Neural crest cell (in vitro differentiated cells): ENCODE results near the gene PTPRM. TPM values are rescaled to one million over a fixed set of nuclear protein-coding genes. Genes with fewer than 3 reads are reported as not detected.

Experiments used
- DNase-seq: peaks from one replicate; pipeline ENCODE4 v3.0.0; 2021; ENCODE audit warnings: low read depth, mixed read lengths, low spot score
- H3K27ac Mint-ChIP-seq: one replicate; pipeline ENCODE4 v1.8.0; 2021; ENCODE audit warnings: mild to moderate bottlenecking, mixed read lengths; ENCODE audit not compliant: unreplicated experiment
- H3K27me3 Mint-ChIP-seq: 2 replicates; pipeline ENCODE4 v1.8.0; 2021; ENCODE audit warnings: low read depth, mild to moderate bottlenecking, mixed read lengths
- H3K36me3 Mint-ChIP-seq: 2 replicates; pipeline ENCODE4 v1.8.0; 2021; ENCODE audit warnings: low read depth, mild to moderate bottlenecking, mixed read lengths
- H3K4me1 Mint-ChIP-seq: 2 replicates; pipeline ENCODE4 v1.8.0; 2021; ENCODE audit warnings: mixed read lengths
- H3K4me3 Mint-ChIP-seq: one replicate; pipeline ENCODE4 v1.8.0; 2021; ENCODE audit warnings: mild to moderate bottlenecking, mixed read lengths
- H3K9me3 Mint-ChIP-seq: 2 replicates; pipeline ENCODE4 v1.8.0; 2021; ENCODE audit warnings: mixed read lengths
- total RNA-seq: library from RNA; stranded (reverse); gene quantifications from 2 replicates; pipeline ENCODE4 v1.2.1, GENCODE V29; 2021
- TF ChIP-seq, protein P1 (sequence below): fragments of 200-600 bp; sonication (generic); conservative IDR thresholded peaks from 2 replicates; pipeline ENCODE4 v1.5.0; 2021; ENCODE audit warnings: antibody characterized with exemption, mild to moderate bottlenecking

The PTPRM gene
- total RNA-seq, 1 donor from 2014 or later, result 7.7 TPM

DNA sequence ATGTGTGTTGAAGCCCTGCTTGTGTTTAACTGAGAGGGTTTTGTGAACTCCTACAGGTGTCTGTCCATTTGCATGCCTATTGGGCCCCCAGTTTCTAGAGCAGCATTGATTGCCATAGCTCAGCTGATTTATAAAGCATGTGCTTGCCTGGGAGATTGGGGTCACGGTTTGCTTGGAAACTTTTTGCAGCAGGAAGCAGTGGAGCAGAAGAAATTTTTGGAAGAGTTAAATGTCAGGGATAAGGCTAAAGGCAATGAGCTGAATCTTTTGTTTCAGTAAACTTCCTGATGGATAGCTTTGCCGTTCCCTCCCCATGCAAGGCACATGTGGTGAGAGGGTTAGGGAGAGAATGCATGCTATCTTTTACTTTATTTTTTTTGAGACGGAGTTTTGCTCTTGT is 102.2 kb downstream of the PTPRM start:
- Mint-ChIP-seq H3K27ac (no peak overlapping the region), H3K9me3 (no peaks in the 10 kb centered on the region), H3K36me3 (no peaks in the 10 kb centered on the region), H3K27me3 (no peaks in the 10 kb centered on the region), H3K4me1 (peaks cover 30% of the 10 kb centered on the region), H3K4me3 (no peak overlapping the region)
- TF ChIP-seq, protein P1, sequence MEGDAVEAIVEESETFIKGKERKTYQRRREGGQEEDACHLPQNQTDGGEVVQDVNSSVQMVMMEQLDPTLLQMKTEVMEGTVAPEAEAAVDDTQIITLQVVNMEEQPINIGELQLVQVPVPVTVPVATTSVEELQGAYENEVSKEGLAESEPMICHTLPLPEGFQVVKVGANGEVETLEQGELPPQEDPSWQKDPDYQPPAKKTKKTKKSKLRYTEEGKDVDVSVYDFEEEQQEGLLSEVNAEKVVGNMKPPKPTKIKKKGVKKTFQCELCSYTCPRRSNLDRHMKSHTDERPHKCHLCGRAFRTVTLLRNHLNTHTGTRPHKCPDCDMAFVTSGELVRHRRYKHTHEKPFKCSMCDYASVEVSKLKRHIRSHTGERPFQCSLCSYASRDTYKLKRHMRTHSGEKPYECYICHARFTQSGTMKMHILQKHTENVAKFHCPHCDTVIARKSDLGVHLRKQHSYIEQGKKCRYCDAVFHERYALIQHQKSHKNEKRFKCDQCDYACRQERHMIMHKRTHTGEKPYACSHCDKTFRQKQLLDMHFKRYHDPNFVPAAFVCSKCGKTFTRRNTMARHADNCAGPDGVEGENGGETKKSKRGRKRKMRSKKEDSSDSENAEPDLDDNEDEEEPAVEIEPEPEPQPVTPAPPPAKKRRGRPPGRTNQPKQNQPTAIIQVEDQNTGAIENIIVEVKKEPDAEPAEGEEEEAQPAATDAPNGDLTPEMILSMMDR, result no peak
- no peak for DNase-seq

DNA sequence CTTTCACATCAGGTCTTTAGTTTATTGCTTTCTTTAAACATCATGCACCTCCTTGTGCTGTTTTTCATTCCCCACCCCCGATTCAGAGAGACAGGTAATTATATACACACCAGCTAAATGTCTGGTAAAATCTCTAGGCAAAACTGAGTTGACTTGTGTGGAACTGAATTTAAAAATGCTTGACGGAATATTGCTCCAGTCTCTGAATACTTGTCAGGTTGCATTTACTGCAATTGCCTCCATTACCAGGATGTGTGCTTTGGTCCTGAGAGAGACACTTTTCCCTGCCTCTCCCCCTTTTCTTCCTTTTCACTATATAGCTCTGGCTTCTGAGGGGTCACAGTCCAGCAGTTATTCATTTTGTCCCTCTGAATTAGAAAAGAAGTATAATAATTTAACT is 104.0 kb downstream of the PTPRM start:
- Mint-ChIP-seq H3K36me3 (no peaks in the 10 kb centered on the region), H3K4me1 (peaks cover 28% of the 10 kb centered on the region), H3K27ac (no peak overlapping the region), H3K9me3 (no peaks in the 10 kb centered on the region), H3K27me3 (no peaks in the 10 kb centered on the region), H3K4me3 (no peak overlapping the region)
- TF ChIP-seq, protein P1, result no peak
- DNase-seq, result no peak

DNA sequence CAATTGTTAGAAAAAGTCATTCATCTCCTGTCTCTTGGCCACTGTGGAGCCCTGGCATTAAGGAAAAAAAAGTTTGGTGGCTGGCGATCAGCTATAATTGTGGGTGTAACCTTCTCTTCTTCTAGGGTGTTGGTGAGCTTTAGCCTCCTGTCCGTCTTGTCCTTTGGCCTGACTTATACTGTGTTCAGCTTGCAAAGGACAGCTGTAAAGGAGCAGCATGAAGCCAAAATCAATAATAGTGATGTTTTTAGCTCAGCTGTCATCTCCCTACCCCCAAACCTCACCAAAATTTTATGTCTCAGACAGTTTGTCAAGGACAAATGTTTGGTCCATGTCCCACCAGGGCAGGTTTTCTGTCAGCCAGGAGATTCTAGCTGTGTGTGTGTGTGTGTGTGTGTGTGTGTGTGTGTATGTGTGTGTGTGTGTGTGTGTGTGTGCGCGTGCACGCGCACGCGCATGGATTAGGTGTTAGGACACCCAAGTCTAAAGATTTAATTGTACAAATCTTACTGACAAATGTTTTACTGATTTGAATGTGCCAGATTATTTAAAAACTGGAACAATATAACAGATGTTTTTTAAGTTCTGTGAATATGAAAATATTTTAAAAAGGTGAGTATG is 109.2 kb downstream of the PTPRM start:
- TF ChIP-seq, protein P1, result no peak
- Mint-ChIP-seq H3K4me3 (no peak overlapping the region), H3K4me1 (no peaks in the 10 kb centered on the region), H3K27ac (no peak overlapping the region), H3K27me3 (no peaks in the 10 kb centered on the region), H3K36me3 (no peaks in the 10 kb centered on the region), H3K9me3 (no peaks in the 10 kb centered on the region)
- DNase-seq, result no peak

DNA sequence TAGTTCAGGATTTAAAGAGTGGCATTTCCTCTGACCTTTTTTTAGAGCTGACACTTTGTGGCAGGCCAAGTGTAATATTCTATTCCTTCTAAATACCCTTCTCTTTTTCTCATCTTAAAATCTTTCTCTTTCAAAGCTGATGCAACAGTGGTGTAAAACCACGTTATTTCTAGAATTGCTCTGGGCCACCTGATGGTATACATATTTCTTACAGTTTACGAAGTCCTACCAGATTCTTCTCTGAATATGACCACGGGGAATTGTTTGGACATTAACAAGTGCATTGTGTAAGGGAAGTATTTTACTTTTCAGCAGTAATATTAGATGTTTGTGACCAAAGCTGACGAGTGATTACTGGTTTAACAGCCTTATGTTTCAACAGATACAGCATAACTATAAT is 109.9 kb downstream of the PTPRM start:
- TF ChIP-seq, protein P1, result no peak
- no peak for DNase-seq
- Mint-ChIP-seq H3K4me1 (no peaks in the 10 kb centered on the region), H3K27me3 (no peaks in the 10 kb centered on the region), H3K27ac (no peak overlapping the region), H3K36me3 (no peaks in the 10 kb centered on the region), H3K9me3 (no peaks in the 10 kb centered on the region), H3K4me3 (no peak overlapping the region)

DNA sequence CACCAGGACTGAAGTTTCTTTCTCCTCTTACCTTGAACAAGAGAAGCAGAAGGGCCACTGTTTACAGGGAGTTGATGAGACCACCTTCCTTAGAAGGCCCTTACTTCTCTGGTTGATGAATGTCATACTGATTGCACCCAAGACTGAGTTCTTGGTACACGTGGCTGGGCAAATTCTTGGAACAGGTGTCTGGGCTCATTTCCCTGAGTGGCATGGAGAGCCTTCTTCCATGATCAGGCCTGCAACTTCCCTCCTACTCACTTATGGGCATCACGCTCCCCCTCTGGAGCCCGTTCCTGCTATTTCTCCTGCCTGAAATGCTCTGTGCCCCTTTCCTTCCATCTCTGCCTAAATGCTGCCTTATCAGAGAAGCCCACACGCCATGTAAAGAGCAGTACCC is 110.3 kb downstream of the PTPRM start:
- Mint-ChIP-seq H3K27me3 (no peaks in the 10 kb centered on the region), H3K27ac (no peak overlapping the region), H3K9me3 (no peaks in the 10 kb centered on the region), H3K4me3 (no peak overlapping the region), H3K4me1 (no peaks in the 10 kb centered on the region), H3K36me3 (no peaks in the 10 kb centered on the region)
- DNase-seq, result no peak
- TF ChIP-seq, protein P1, result no peak
